ENCODE data around the gene SPG11.
"Not testable (repeated sequence)": the region's sequence is repeated elsewhere in the genome, so short reads cannot be mapped to it uniquely, and the experiment has no call there.

The SPG11 gene

DNA sequence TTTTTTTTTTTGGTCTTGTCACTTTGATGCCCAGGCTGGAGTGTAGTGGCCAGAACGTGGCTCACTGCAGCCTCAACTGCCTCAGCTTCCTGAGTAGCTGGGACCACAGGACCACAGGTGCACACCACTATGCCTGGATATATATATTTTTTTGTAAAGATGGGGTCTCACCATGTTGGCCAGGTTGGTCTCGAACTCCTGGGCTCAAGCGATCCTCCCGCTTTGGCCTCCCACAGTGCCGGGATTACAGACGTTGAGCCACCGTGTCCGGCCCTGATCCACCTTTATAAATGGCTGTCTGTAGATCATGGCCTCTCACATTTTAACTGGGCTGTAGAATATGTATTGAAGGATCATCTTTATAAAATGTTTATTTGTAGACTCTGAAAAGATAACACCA is 128.4 kb downstream of the SPG11 start:
- no peak overlapping the region for H3K27ac ChIP-seq
- no peaks in the 10 kb centered on the region for H3K9me3 ChIP-seq (ENCODE audit: severe bottlenecking)
- no peak for DNase-seq
- no peaks in the 10 kb centered on the region for H3K27me3 ChIP-seq (ENCODE audit: insufficient read depth, low read depth, severe bottlenecking)
- TF ChIP-seq CTCF (IDR thresholded peaks at IDR 0.05; ENCODE audit: low read depth, low read length) = no peak
- H3K36me3 ChIP-seq = peaks cover 15% of the 10 kb centered on the region
- H3K4me3 ChIP-seq (ENCODE audit: low read depth, low read length) = no peak overlapping the region

DNA sequence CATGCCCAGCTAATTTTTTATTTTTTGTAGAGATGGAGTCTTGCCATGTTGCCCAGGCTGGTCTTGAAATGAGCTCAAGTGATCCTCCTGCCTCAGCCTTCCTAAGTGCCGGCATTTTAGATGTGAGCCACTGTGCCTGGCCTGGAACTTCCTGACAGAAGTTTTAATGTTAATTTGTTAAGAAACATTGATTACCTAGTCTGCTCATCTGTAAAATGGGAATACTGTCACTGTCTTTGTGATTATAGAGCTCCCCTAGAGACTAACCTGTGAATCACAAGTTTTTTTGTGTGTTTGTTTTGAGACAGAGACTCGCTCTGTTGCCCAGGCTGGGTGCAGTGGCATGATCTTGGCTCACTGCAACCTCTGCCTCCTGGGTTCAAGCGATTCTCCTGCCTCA is 130.8 kb downstream of the SPG11 start:
- no peak overlapping the region for H3K27ac ChIP-seq
- H3K27me3 ChIP-seq (ENCODE audit: insufficient read depth, low read depth, severe bottlenecking) = no peaks in the 10 kb centered on the region
- H3K4me3 ChIP-seq (ENCODE audit: low read depth, low read length) = no peak overlapping the region
- no peak for TF ChIP-seq CTCF (IDR thresholded peaks at IDR 0.05; ENCODE audit: low read depth, low read length)
- DNase-seq = no peak
- H3K9me3 ChIP-seq (ENCODE audit: severe bottlenecking) = no peaks in the 10 kb centered on the region
- H3K36me3 ChIP-seq = peaks cover 9% of the 10 kb centered on the region

- not testable (repeated sequence) for H3K36me3 ChIP-seq; H3K27me3 ChIP-seq (ENCODE audit: insufficient read depth, low read depth, severe bottlenecking); H3K27ac ChIP-seq; DNase-seq; H3K9me3 ChIP-seq (ENCODE audit: severe bottlenecking); H3K4me3 ChIP-seq (ENCODE audit: low read depth, low read length)
Observed at GRCh38 chr15:44532275-44532674, 131.2 kb downstream of the SPG11 start.

GRCh38 chr15:44530653-44531052 is 132.8 kb downstream of the SPG11 start:
- Histone ChIP-seq H3K36me3 (peaks cover 9% of the 10 kb centered on the region), H3K27me3 (ENCODE audit: insufficient read depth, low read depth, severe bottlenecking) (no peaks in the 10 kb centered on the region), H3K9me3 (ENCODE audit: severe bottlenecking) (no peaks in the 10 kb centered on the region), H3K4me3 (ENCODE audit: low read depth, low read length) (no peak overlapping the region), H3K27ac (no peak overlapping the region)
- no peak for DNase-seq
- TF ChIP-seq CTCF (IDR thresholded peaks at IDR 0.05; ENCODE audit: low read depth, low read length) = no peak

DNA sequence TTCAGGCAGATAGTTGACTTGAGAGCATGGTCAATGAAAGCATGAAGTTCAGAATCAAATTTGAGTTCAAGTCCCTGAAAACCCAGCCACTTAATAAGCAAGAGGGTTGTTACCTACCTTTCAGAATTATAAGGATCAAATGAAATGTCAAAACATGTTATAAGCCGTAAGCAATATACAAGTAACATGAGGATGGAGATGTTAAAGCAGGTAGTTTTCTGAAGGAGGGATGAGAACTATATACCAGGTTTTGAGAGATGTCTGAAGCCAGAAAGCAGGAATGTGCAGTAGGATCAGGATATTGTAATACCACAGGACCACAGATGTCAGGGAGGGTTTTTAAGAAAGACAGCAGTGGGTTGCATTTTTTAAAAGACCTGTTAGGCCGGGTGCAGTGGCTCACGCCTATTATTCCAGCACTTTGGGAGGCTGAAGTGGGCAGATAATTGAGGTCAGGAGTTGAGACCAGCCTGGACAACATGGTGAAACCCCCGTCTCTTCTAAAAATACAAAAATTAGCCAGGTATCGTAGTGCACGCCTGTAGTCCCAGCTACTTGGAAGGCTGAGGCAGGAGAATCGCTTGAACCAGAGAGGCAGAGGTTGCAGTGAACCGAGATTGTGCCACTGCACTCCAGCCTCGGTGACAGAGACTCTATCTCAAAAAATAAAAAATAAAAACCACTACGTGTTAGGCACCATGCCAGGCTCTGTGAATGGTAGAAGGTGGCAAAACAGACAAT is 133.4 kb downstream of the SPG11 start:
- Histone ChIP-seq H3K27ac (no peak overlapping the region), H3K4me3 (ENCODE audit: low read depth, low read length) (no peak overlapping the region), H3K9me3 (ENCODE audit: severe bottlenecking) (no peaks in the 10 kb centered on the region), H3K36me3 (peaks cover 13% of the 10 kb centered on the region), H3K27me3 (ENCODE audit: insufficient read depth, low read depth, severe bottlenecking) (no peaks in the 10 kb centered on the region)
- no peak for DNase-seq
- no peak for TF ChIP-seq CTCF (IDR thresholded peaks at IDR 0.05; ENCODE audit: low read depth, low read length)

- Histone ChIP-seq H3K36me3 (peaks cover 34% of the 10 kb centered on the region), H3K4me3 (ENCODE audit: low read depth, low read length) (no peak overlapping the region), H3K27ac (no peak overlapping the region), H3K9me3 (ENCODE audit: severe bottlenecking) (no peaks in the 10 kb centered on the region), H3K27me3 (ENCODE audit: insufficient read depth, low read depth, severe bottlenecking) (no peaks in the 10 kb centered on the region)
- TF ChIP-seq CTCF (IDR thresholded peaks at IDR 0.05; ENCODE audit: low read depth, low read length) = no peak
- no peak for DNase-seq
Observed at GRCh38 chr15:44527241-44527640, 136.2 kb downstream of the SPG11 start.

Data from WERI-Rb-1 (cell line).